IMR-90 (cell line): ENCODE data around the gene CD86. TPM values are rescaled to one million over a fixed set of nuclear protein-coding genes. Genes with fewer than 3 reads are reported as not detected.

ENCODE experiments used
- ATAC-seq: fragments of 200-7000 bp; cut with Tn5 transposase; 2 replicates; pipeline ENCODE4 v1.9.1; 2020; ENCODE audit warnings: low read depth, mild to moderate bottlenecking, moderate library complexity
- BruUV-seq: library from RNA; stranded (reverse); fragments of 400-500 nt; replicated peaks from 2 replicates; lab custom pipeline; 2021; lab: Mats Ljungman, UMichigan
- CTCF ChIA-PET: fragments of 300-600 bp; formaldehyde crosslinking; extraction: SDS; loops from one replicate; lab custom pipeline; 2021; ENCODE audit warnings: antibody characterized with exemption; lab: Yijun Ruan, JAX
- POLR2A ChIA-PET: fragments of 300-600 bp; sonication (Branson Sonifier 250); formaldehyde crosslinking; loops from one replicate; lab custom pipeline; 2022; ENCODE audit warnings: antibody characterized with exemption; ENCODE audit not compliant: unreplicated experiment; lab: Charles Lee
- DNase-seq: peaks from one replicate; pipeline ENCODE4 v3.0.0; 2013
- H2AFZ ChIP-seq: replicated peaks from 2 replicates; pipeline ENCODE3; 2013; ENCODE audit warnings: low read length, mild to moderate bottlenecking; ENCODE audit not compliant: poor library complexity
- H2AK5ac ChIP-seq: 2 replicates; pipeline ENCODE4 v1.6.1; 2013; ENCODE audit warnings: low read depth, low read length, inconsistent platforms
- H2AK9ac ChIP-seq: replicated peaks from 2 replicates; pipeline ENCODE3; 2013; ENCODE audit warnings: mild to moderate bottlenecking, low read depth, low read length, moderate library complexity; ENCODE audit not compliant: poor library complexity
- H2BK120ac ChIP-seq: 2 replicates; pipeline ENCODE4 v1.6.1; 2013; ENCODE audit warnings: low read depth, low read length, inconsistent platforms
- H2BK15ac ChIP-seq: 3 replicates; pipeline ENCODE4 v1.6.1; 2013; ENCODE audit warnings: low read depth, low read length, inconsistent platforms
- H2BK20ac ChIP-seq: 2 replicates; pipeline ENCODE4 v1.6.1; 2013; ENCODE audit warnings: low read depth, mild to moderate bottlenecking, inconsistent platforms, low read length, moderate library complexity
- H2BK5ac ChIP-seq: 2 replicates; pipeline ENCODE4 v1.6.1; 2013; ENCODE audit warnings: mild to moderate bottlenecking, low read depth, low read length, inconsistent platforms; ENCODE audit not compliant: poor library complexity, severe bottlenecking
- H3K14ac ChIP-seq: replicated peaks from 2 replicates; pipeline ENCODE4 v1.6.1; 2013; ENCODE audit warnings: low read depth, low read length, inconsistent platforms
- H3K18ac ChIP-seq: 2 replicates; pipeline ENCODE4 v1.6.1; 2013; ENCODE audit warnings: low read depth, low read length, control low read depth
- H3K23ac ChIP-seq: 2 replicates; pipeline ENCODE4 v1.6.1; 2013; ENCODE audit warnings: low read depth, low read length, inconsistent platforms
- H3K27ac ChIP-seq: 2 replicates; pipeline ENCODE4 v1.5.1; 2013; ENCODE audit warnings: mild to moderate bottlenecking, control low read depth, low read length; ENCODE audit not compliant: insufficient read depth
- H3K27me3 ChIP-seq: 2 replicates; pipeline ENCODE4 v1.6.1; 2013; ENCODE audit warnings: low read length; ENCODE audit not compliant: control insufficient read depth, insufficient read depth
- H3K36me3 ChIP-seq: 2 replicates; pipeline ENCODE4 v1.6.1; 2013; ENCODE audit warnings: low read length, mixed read lengths; ENCODE audit not compliant: control insufficient read depth, insufficient read depth
- H3K4ac ChIP-seq: 2 replicates; pipeline ENCODE4 v1.6.1; 2013; ENCODE audit warnings: low read depth, low read length, inconsistent platforms
- H3K4me1 ChIP-seq: 2 replicates; pipeline ENCODE4 v1.6.1; 2013; ENCODE audit warnings: low read length, mixed read lengths; ENCODE audit not compliant: control insufficient read depth, insufficient read depth
- H3K4me2 ChIP-seq: 2 replicates; pipeline ENCODE4 v1.6.1; 2013; ENCODE audit warnings: low read depth, mild to moderate bottlenecking, control low read depth, low read length, moderate library complexity
- H3K4me3 ChIP-seq: 2 replicates; pipeline ENCODE4 v1.5.1; 2013; ENCODE audit warnings: low read depth, mild to moderate bottlenecking, control low read depth, low read length, moderate library complexity; ENCODE audit not compliant: insufficient read depth
- H3K56ac ChIP-seq: 2 replicates; pipeline ENCODE4 v1.6.1; 2013; ENCODE audit warnings: low read length, inconsistent platforms; ENCODE audit not compliant: insufficient read depth; ENCODE audit errors: extremely low read depth
- H3K79me1 ChIP-seq, 2 experiments: 2 replicates each; pipeline ENCODE4 v1.6.1; 2013; ENCODE audit warnings: low read length in 2 of 2, inconsistent platforms in 1 of 2, low read depth in 1 of 2
- H3K9ac ChIP-seq: 2 replicates; pipeline ENCODE4 v1.6.1; 2013; ENCODE audit warnings: low read depth, low read length, control low read depth
- H3K9me1 ChIP-seq: 2 replicates; pipeline ENCODE4 v1.6.1; 2013; ENCODE audit warnings: low read length, inconsistent platforms; ENCODE audit not compliant: insufficient read depth
- H3K9me3 ChIP-seq: 2 replicates; pipeline ENCODE4 v1.6.1; 2013; ENCODE audit warnings: low read length; ENCODE audit not compliant: control insufficient read depth, insufficient read depth
- H4K20me1 ChIP-seq: 2 replicates; pipeline ENCODE4 v1.6.1; 2013; ENCODE audit warnings: low read length, inconsistent platforms; ENCODE audit not compliant: insufficient read depth
- H4K5ac ChIP-seq: 2 replicates; pipeline ENCODE4 v1.6.1; 2013; ENCODE audit warnings: mild to moderate bottlenecking, low read depth, low read length, control low read depth
- H4K8ac ChIP-seq, 2 experiments: 2 replicates each; pipeline ENCODE4 v1.6.1; 2013; ENCODE audit warnings: low read depth in 2 of 2, low read length in 2 of 2, control low read depth in 1 of 2, inconsistent platforms in 1 of 2
- H4K91ac ChIP-seq: 2 replicates; pipeline ENCODE4 v1.6.1; 2013; ENCODE audit warnings: low read depth, low read length, inconsistent platforms; ENCODE audit not compliant: insufficient read depth
- BHLHE40 ChIP-seq: fragments of 150-350 bp; IDR thresholded peaks from 2 replicates; pipeline ENCODE4 v1.6.1; 2016; ENCODE audit warnings: mild to moderate bottlenecking, low read depth, low read length
- CEBPB ChIP-seq: IDR thresholded peaks from 2 replicates; pipeline ENCODE4 v1.6.1; 2012; ENCODE audit warnings: low read depth, low read length, improper control_type of control experiment
- CHD1 ChIP-seq: IDR thresholded peaks from 2 replicates; pipeline ENCODE4 v1.6.1; 2012; ENCODE audit warnings: low read depth, low read length, improper control_type of control experiment
- FOS ChIP-seq: fragments of 150-350 bp; IDR thresholded peaks from 2 replicates; pipeline ENCODE4 v1.6.1; 2016; ENCODE audit warnings: low read depth, low read length
- MAFK ChIP-seq: IDR thresholded peaks from 2 replicates; pipeline ENCODE4 v1.6.1; 2012; ENCODE audit warnings: low read depth, low read length, improper control_type of control experiment
- MAZ ChIP-seq: IDR thresholded peaks from 2 replicates; pipeline ENCODE4 v1.6.1; 2012; ENCODE audit warnings: low read depth, mild to moderate bottlenecking, low read length, improper control_type of control experiment, moderate library complexity, borderline replicate concordance
- MXI1 ChIP-seq: IDR thresholded peaks from 2 replicates; pipeline ENCODE4 v1.6.1; 2012; ENCODE audit warnings: low read depth, mild to moderate bottlenecking, low read length, moderate library complexity, borderline replicate concordance
- NFE2L2 ChIP-seq: fragments of 150-350 bp; IDR thresholded peaks from 2 replicates; pipeline ENCODE4 v1.6.1; 2016; ENCODE audit warnings: low read depth, mild to moderate bottlenecking, low read length
- POLR2A ChIP-seq: IDR thresholded peaks from 2 replicates; pipeline ENCODE4 v1.6.1; 2012; ENCODE audit warnings: mild to moderate bottlenecking, low read depth, low read length
- RAD21 ChIP-seq: IDR thresholded peaks from 2 replicates; pipeline ENCODE4 v1.6.1; 2012; ENCODE audit warnings: low read length, improper control_type of control experiment
- RCOR1 ChIP-seq: IDR thresholded peaks from 2 replicates; pipeline ENCODE4 v1.6.1; 2012; ENCODE audit warnings: mild to moderate bottlenecking, low read length, improper control_type of control experiment; ENCODE audit not compliant: insufficient replicate concordance
- SMC3 ChIP-seq: fragments of 150-350 bp; IDR thresholded peaks from 2 replicates; pipeline ENCODE4 v1.6.1; 2016; ENCODE audit warnings: low read depth, mild to moderate bottlenecking, antibody characterized with exemption, low read length, moderate library complexity
- WGBS, 2 experiments: methylation state at CpG; one replicate each; pipeline versions ENCODE4 v1.1.5 to v1.1.7; 2013; ENCODE audit warnings: missing lambda C conversion rate in 2 of 2; ENCODE audit not compliant: insufficient read length in 1 of 2; ENCODE audit errors: extremely low coverage in 2 of 2; 5-methylcytosine and 5-hydroxymethylcytosine counted together
- dilution Hi-C: fragments of 300-500 bp; cut with HindIII; formaldehyde crosslinking; loops from one replicate; pipeline ENCODE4 v1.14.3; 2018; ENCODE audit warnings: low sequenced_read_pairs; ENCODE audit not compliant: unreplicated experiment
- in situ Hi-C: fragments of 300-500 bp; cut with MboI; formaldehyde crosslinking; loops from 3 replicates; pipeline ENCODE4 v1.14.3; 2019; ENCODE audit warnings: low sequenced_read_pairs, inconsistent platforms, mixed read lengths
- intact Hi-C: fragments of 100-400 bp; cut with micrococcal nuclease; formaldehyde crosslinking; loops from 2 replicates; pipeline ENCODE4 v1.10.0; 2022
- polyA plus RNA-seq, 3 experiments: library from polyadenylated mRNA; depleted of rRNA; stranded (reverse); fragments of >200 nt; gene quantifications; 2 replicates each; pipeline ENCODE4 v1.2.3, GENCODE V29; 2012; ENCODE audit warnings: low replicate concordance in 1 of 3
- total RNA-seq: library from RNA; depleted of rRNA; stranded (reverse); fragments of >200 nt; gene quantifications from 2 replicates; pipeline ENCODE4 v1.2.3, GENCODE V29; 2012
- TF ChIP-seq, protein P1 (sequence below): fragments of 150-350 bp; IDR thresholded peaks from 2 replicates; pipeline ENCODE4 v1.6.1; 2016; ENCODE audit warnings: low read depth, mild to moderate bottlenecking, low read length, moderate library complexity, borderline replicate concordance
- TF ChIP-seq, protein P2 (sequence below): fragments of 150-350 bp; IDR thresholded peaks from 2 replicates; pipeline ENCODE4 v1.6.1; 2017; ENCODE audit warnings: mild to moderate bottlenecking, antibody characterized with exemption, low read length, low read depth
- TF ChIP-seq, protein P3 (sequence below): conservative IDR thresholded peaks from 2 replicates; pipeline ENCODE4 v1.5.1; 2012; ENCODE audit warnings: mild to moderate bottlenecking, low read depth, low read length, improper control_type of control experiment

Gene CD86
- total and polyA plus RNA-seq, 2 of the 4 experiments (the other 2 are of a cell fraction) = not detected

DNA sequence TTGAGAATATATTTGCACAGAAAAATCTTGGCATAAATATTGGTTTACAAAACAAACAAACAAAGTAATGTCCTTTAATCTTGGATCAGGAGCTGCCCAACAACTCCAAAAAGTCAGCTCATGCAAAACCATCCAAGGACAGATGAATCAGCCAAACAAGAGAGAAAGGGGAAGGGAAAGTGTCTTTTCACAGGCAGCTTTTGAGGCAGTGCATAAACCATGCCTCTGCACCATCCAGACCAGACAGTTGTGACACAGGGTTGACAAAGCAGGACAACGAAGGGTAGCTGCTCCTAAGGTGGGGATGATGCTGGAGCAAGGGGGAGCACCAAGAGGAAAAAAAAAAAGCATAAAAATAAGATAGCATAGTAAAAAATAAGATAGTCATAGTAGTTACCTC, 8.7 kb downstream of the CD86 start:
- H4K20me1 ChIP-seq = no peaks in the 10 kb centered on the region
- H3K56ac ChIP-seq = no peak overlapping the region
- ATAC-seq (no peak), DNase-seq (no peak)
- intact Hi-C loops (no loop called here), in situ Hi-C loops (no loop called here), dilution Hi-C loops (no loop called here)
- H4K8ac ChIP-seq = no peak overlapping the region
- H3K9me3 ChIP-seq = no peaks in the 10 kb centered on the region
- no peaks in the 10 kb centered on the region for H3K27me3 ChIP-seq
- no CpG with 5 or more reads among the region's 1 CpG for WGBS, 2 experiments
- H2BK120ac ChIP-seq = no peak overlapping the region
- no peaks in the 10 kb centered on the region for H3K36me3 ChIP-seq
- H3K4ac ChIP-seq = no peak overlapping the region
- POLR2A ChIA-PET = no interaction called here
- no peak overlapping the region for H2AFZ ChIP-seq
- no peak overlapping the region for H2AK9ac ChIP-seq
- H3K79me1 ChIP-seq = no peaks in the 10 kb centered on the region
- H3K27ac ChIP-seq = no peak overlapping the region
- no peak overlapping the region for H3K18ac ChIP-seq
- H3K4me2 ChIP-seq = no peak overlapping the region
- no peak overlapping the region for H4K91ac ChIP-seq
- H3K4me3 ChIP-seq = no peak overlapping the region
- H3K9me1 ChIP-seq = no peaks in the 10 kb centered on the region
- no peak overlapping the region for H2AK5ac ChIP-seq
- no TSS peak for BruUV-seq
- CTCF ChIA-PET = interaction anchor here (1.4 kb wide), 1 partner anchor 9 kb away, joined by 3 read pairs; the partner anchor contains the start of gene CD86
- no peak overlapping the region for H2BK15ac ChIP-seq
- H3K4me1 ChIP-seq = no peaks in the 10 kb centered on the region
- no peak overlapping the region for H3K23ac ChIP-seq
- TF ChIP-seq CEBPB (no peak), RCOR1 (no peak), CHD1 (no peak), RAD21 (no peak), FOS (no peak), BHLHE40 (no peak), SMC3 (no peak), MAFK (no peak), NFE2L2 (no peak), MXI1 (no peak), POLR2A (no peak), MAZ (no peak)
- TF ChIP-seq, protein P1, sequence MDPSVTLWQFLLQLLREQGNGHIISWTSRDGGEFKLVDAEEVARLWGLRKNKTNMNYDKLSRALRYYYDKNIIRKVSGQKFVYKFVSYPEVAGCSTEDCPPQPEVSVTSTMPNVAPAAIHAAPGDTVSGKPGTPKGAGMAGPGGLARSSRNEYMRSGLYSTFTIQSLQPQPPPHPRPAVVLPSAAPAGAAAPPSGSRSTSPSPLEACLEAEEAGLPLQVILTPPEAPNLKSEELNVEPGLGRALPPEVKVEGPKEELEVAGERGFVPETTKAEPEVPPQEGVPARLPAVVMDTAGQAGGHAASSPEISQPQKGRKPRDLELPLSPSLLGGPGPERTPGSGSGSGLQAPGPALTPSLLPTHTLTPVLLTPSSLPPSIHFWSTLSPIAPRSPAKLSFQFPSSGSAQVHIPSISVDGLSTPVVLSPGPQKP = no peak
- TF ChIP-seq, protein P2, sequence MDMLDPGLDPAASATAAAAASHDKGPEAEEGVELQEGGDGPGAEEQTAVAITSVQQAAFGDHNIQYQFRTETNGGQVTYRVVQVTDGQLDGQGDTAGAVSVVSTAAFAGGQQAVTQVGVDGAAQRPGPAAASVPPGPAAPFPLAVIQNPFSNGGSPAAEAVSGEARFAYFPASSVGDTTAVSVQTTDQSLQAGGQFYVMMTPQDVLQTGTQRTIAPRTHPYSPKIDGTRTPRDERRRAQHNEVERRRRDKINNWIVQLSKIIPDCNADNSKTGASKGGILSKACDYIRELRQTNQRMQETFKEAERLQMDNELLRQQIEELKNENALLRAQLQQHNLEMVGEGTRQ = no peak
- TF ChIP-seq, protein P3, sequence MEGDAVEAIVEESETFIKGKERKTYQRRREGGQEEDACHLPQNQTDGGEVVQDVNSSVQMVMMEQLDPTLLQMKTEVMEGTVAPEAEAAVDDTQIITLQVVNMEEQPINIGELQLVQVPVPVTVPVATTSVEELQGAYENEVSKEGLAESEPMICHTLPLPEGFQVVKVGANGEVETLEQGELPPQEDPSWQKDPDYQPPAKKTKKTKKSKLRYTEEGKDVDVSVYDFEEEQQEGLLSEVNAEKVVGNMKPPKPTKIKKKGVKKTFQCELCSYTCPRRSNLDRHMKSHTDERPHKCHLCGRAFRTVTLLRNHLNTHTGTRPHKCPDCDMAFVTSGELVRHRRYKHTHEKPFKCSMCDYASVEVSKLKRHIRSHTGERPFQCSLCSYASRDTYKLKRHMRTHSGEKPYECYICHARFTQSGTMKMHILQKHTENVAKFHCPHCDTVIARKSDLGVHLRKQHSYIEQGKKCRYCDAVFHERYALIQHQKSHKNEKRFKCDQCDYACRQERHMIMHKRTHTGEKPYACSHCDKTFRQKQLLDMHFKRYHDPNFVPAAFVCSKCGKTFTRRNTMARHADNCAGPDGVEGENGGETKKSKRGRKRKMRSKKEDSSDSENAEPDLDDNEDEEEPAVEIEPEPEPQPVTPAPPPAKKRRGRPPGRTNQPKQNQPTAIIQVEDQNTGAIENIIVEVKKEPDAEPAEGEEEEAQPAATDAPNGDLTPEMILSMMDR = no peak
- H2BK20ac ChIP-seq = no peak overlapping the region
- H3K14ac ChIP-seq = no peak overlapping the region
- no peak overlapping the region for H4K5ac ChIP-seq
- H2BK5ac ChIP-seq = no peak overlapping the region
- H3K9ac ChIP-seq = no peak overlapping the region
